Measurements from ENCODE around the gene FRMD4A.

The FRMD4A gene

DNA sequence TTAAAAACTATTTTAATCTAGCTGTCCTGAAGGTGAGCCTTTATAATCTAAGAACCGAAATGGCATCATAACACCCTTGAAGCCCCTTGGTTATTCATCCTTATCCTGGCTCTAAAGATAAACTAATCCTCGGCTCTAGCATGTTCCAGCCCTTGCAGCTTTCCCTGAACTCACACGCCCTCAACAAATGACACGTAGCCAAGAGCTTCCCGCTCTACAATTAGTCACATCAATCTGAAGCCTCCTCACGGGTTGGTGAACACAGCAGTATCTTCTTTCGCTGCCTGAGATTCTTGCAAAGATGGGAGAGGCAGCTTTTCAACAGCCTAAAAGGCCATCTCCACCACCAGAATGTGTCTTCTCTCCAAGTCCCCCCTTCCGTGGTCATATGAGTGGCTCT lies 4.1 kb downstream of the FRMD4A start:
- no peak overlapping the region for H3K27ac Mint-ChIP-seq
- no peak overlapping the region for H3K4me3 Mint-ChIP-seq
- no peaks in the 10 kb centered on the region for H3K9me3 Mint-ChIP-seq
- H3K27me3 Mint-ChIP-seq (ENCODE audit: low read depth) = peaks cover 39% of the 10 kb centered on the region
- TF ChIP-seq, protein P1, sequence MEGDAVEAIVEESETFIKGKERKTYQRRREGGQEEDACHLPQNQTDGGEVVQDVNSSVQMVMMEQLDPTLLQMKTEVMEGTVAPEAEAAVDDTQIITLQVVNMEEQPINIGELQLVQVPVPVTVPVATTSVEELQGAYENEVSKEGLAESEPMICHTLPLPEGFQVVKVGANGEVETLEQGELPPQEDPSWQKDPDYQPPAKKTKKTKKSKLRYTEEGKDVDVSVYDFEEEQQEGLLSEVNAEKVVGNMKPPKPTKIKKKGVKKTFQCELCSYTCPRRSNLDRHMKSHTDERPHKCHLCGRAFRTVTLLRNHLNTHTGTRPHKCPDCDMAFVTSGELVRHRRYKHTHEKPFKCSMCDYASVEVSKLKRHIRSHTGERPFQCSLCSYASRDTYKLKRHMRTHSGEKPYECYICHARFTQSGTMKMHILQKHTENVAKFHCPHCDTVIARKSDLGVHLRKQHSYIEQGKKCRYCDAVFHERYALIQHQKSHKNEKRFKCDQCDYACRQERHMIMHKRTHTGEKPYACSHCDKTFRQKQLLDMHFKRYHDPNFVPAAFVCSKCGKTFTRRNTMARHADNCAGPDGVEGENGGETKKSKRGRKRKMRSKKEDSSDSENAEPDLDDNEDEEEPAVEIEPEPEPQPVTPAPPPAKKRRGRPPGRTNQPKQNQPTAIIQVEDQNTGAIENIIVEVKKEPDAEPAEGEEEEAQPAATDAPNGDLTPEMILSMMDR (IDR thresholded peaks at IDR 0.05; ENCODE audit: unreplicated experiment in 3 of 3) = no peak
- no peaks in the 10 kb centered on the region for H3K36me3 Mint-ChIP-seq (ENCODE audit: low read depth)
- peaks cover 28% of the 10 kb centered on the region for H3K4me1 Mint-ChIP-seq

DNA sequence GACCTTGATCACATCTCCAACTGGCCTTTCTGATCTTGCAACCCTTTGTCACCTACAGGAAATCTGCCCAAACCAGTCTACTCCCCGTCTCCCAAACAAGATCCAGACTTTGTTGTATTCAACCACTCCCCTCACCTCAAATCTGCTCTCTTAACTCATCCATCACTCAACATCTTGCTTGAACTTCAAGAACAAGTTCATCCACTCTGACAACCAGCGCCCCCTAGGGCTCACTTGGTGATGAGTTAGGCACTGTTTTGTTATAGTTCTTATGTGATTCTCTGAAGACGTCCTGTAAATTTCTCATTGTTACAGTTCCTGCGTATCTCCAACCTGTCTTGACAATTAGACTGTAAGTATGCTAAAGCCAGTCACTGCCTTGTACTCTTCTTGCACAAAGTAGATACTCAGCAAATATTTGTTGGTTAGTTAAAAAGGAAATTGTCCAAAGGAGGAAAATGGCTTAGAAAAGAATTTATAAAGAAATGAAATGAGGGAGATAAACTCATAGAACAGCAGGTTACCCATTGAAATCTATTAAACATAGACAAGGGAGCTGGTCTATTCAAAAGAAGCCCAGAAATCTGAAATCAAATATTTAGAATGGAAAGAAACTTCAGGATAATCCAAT lies 5.3 kb downstream of the FRMD4A start:
- H3K27ac Mint-ChIP-seq = no peak overlapping the region
- no peaks in the 10 kb centered on the region for H3K9me3 Mint-ChIP-seq
- peaks cover 34% of the 10 kb centered on the region for H3K27me3 Mint-ChIP-seq (ENCODE audit: low read depth)
- TF ChIP-seq, protein P1 (IDR thresholded peaks at IDR 0.05; ENCODE audit: unreplicated experiment in 3 of 3) = peak; percentile 14 to 41 (median 15)
- H3K4me1 Mint-ChIP-seq = peaks cover 18% of the 10 kb centered on the region
- H3K36me3 Mint-ChIP-seq (ENCODE audit: low read depth) = no peaks in the 10 kb centered on the region
- H3K4me3 Mint-ChIP-seq = no peak overlapping the region

DNA sequence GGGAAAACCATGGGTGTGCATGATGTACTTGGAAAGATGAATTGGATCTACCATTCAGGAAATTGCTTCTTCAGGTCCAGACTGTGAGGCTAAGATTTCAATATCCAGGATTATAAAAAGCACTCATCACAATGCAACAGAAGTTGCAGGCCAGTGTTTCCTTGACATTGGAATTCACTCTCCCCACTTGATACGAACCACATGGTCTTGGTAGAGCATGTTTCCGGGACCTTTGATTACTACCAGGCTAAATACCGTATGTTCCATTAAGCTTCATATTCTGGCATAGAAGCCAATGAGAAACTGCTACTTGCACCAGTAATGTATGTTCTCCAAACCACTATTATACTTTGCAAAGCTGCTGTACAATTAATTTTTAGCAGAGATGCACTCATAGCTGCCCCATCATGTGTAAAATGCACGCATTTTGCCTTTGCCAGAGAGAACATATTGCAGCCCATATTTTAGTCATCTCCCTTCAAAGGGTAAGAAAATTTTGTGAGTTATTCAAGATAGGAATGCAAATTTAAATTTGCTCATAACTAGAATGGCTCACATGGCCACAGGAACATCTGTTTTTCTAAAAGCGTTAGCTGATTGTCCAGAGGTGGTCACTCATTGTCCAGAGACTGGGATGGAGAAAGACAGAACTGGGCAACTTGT lies 8.1 kb downstream of the FRMD4A start:
- no peaks in the 10 kb centered on the region for H3K36me3 Mint-ChIP-seq (ENCODE audit: low read depth)
- TF ChIP-seq, protein P1 (IDR thresholded peaks at IDR 0.05; ENCODE audit: unreplicated experiment in 3 of 3) = no peak
- no peaks in the 10 kb centered on the region for H3K9me3 Mint-ChIP-seq
- no peak overlapping the region for H3K27ac Mint-ChIP-seq
- H3K4me1 Mint-ChIP-seq = no peaks in the 10 kb centered on the region
- H3K4me3 Mint-ChIP-seq = no peak overlapping the region
- peaks cover 15% of the 10 kb centered on the region for H3K27me3 Mint-ChIP-seq (ENCODE audit: low read depth)

DNA sequence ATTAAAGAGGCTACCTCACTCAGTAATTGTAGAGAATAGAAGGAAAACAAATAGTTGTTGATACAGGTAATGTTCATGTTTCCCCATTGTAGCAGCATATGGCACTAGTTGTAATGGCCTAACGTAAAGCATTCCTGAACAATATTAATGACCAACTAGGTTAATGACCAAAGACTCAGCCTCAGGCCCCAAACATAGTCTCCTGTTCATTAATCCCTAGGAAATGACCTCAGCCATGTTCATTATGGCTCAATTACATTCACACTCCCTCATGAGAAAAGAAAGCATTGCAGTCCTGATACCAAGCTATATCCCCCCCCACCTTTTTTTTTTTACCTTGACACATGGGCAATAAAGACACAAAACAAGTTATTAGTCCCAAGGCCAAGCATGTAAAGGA lies 12.7 kb downstream of the FRMD4A start:
- no peak overlapping the region for H3K4me3 Mint-ChIP-seq
- peaks cover 2% of the 10 kb centered on the region for H3K9me3 Mint-ChIP-seq
- H3K27ac Mint-ChIP-seq = no peak overlapping the region
- H3K4me1 Mint-ChIP-seq = no peaks in the 10 kb centered on the region
- TF ChIP-seq, protein P1 (IDR thresholded peaks at IDR 0.05; ENCODE audit: unreplicated experiment in 3 of 3) = no peak
- peaks cover 6% of the 10 kb centered on the region for H3K27me3 Mint-ChIP-seq (ENCODE audit: low read depth)
- H3K36me3 Mint-ChIP-seq (ENCODE audit: low read depth) = no peaks in the 10 kb centered on the region

DNA sequence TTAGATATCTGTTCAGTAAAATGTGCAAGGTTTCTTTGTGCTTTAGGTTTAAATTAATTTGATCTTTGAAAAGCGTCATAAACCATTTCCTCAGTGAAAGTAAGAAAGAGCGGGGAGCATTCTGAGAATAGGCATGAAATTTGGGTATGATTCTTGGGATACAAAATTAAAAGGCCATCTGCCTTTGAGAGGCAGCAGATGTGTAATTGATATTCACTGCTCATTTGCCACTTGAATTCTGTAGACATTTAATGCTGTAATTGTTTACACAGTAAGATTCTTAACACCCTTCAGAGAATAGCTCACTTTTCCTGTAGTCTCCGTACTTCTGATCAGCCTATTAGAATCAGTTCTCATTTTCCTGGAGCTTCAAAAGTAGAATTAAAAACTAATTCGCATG lies 18.7 kb downstream of the FRMD4A start:
- Mint-ChIP-seq H3K9me3 (peaks cover 2% of the 10 kb centered on the region), H3K4me1 (peaks cover 35% of the 10 kb centered on the region), H3K4me3 (no peak overlapping the region), H3K27ac (no peak overlapping the region), H3K36me3 (ENCODE audit: low read depth) (no peaks in the 10 kb centered on the region), H3K27me3 (ENCODE audit: low read depth) (peaks cover 16% of the 10 kb centered on the region)
- TF ChIP-seq, protein P1 (IDR thresholded peaks at IDR 0.05; ENCODE audit: unreplicated experiment in 3 of 3) = no peak

All from nephron (organoid).